Non-pigmented ciliary epithelial cell (primary cell): Measurements from ENCODE around the gene SEMA6B.

ENCODE experiments used
- DNase-seq: peaks from one replicate; pipeline ENCODE4 v3.0.0-alpha.2; 2010; ENCODE audit warnings: low read depth

SEMA6B gene

DNA sequence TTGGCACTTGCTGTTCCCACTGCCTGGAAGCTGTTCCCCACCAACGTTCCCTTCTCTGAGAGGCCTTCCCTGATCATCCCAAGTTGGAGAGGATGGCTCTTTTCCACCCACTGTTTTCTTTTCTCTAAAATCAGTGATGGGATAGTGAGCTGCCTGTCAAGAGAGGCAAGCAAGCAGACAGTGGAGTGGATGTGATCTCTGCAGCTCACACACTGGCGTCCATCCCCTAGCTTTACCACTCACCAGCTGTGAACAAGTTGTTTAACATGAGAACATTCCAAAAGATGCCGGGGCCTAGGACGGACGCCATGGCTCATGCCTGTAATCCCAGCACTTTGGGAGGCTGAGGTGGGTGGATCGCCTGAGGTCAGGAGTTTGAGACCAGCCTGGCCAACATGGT is 28.0 kb upstream of the SEMA6B start:
- DNase-seq: no peak

DNA sequence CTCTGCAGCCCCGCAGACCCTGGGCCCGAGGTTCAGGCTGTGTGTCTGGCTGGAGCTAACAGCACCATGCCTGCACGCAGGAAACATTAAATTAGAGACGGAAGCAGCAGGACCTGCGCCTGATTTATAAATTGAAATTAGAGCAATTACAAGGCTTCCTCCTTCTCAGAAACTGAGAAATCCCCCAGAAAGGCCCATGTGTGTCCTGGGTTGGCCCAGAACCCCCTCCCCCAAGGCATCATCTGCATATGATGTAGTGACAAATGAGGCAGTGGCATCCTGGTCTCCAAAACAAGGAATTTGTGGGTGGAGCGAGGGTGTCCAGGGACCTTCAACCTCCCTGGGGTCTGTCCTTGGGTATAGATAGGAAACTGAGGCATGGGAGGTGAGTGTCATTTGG is 27.2 kb upstream of the SEMA6B start:
- DNase-seq: no peak

DNA sequence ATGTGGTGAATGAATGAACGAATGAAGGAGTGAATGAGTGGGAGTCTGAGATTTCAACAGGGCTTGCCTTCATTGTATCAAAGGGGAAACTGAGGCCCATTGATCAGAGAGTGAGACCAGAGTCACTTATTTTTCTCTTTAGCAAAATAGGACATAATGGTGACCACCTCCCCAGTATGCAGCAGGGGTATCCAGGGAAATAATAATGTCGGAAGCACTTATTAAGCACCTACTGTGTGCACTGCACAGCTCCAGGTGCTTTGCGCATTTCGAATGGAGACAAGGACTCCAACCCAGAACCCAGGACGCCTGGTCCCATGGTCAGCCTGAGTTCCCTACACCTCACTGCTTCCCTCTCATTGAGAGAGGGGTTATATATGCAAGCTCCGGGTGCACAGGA is 26.8 kb upstream of the SEMA6B start:
- DNase-seq: no peak

DNA sequence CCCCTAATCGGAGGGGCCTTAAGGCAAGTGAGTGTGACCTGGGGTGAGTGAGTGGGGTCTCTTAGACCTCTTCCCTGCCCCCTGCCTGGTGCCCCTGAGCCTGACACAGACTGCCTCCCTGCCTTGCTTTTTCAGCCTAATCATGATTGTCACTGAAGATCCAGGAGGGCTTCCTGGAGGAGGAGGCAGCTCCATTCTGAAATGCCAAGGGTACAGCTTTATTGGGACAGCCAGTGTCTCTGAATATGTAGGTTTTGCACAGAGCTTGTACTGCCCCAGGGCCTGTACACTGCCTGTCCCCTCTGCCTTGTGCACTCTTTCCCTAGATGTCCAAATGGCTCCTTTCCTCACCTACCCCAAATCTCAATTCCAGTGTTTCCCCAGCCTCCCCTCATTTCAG is 26.1 kb upstream of the SEMA6B start:
- DNase-seq: no peak

DNA sequence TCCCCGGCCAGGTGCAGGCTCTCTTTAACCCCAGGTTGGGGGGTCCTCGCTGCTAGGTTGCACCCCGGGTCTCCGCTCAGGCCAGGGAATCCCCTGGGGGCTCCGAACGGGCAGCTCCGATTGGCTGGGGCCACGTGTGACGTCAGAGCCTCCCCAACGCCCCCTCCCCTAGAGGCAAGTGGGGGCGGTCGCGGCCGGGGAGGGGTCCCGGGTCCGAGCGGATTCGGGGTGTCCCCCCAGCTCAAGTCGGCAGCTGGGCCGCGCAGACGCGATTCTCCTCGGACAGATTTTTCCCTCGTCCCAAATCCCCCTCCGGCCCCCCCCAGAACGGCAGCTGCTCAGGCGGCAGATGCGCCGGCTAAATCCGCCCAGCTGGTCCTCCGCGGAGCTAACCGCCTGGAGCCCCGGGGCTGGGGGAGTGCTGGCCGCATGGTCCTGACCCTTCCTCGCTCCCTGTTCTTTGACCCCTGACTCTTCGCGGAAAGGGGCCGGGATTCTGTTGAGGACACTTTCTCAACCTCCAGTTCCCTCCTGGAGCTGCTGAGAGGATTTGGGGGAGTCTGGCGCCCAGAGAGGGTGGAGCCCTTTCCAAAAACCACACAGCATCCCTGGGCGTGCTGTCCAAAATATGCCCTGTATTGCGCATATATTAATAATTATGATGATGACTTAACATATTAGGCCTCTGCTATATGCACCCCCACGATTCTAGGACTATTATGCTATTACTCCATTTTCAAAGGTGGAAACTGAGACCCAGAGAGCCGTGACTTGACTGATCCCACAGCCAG is 25.4 kb upstream of the SEMA6B start:
- no peak for DNase-seq

DNA sequence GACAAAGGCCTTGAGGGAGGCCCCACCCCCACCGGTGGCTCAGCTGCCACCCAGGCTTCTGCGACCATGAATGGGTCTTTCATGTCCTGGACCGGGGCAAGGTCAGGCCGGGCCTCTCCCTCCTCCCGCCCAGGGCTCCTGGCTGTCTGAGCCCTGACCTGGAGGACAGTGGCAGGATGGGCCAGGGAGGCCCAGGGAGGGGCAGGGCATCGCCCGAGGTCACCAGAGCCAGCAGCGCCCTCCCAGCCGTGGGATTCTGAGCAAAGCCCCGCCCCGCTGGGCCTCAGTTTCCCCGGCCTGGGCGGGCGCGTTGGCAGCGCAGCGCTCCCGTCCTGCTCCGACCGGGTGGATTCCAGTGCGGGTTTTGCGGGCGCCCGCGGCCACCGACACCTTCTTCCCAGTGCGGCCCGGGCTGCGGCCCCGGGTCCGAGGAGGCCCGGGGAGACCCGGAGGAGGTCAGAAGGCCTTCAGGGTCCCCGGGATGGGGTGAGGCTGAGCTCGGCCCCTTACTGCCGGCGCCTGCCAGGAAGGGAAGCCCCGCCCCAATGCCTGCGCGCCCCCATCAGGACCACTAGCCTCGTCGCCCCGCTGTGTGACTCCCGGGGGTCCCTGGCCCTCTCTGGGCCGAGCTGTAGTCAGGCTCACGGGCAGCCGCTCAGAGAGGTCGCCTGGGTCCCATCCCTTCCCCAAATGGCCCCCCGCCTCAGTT is 24.6 kb upstream of the SEMA6B start:
- no peak for DNase-seq

DNA sequence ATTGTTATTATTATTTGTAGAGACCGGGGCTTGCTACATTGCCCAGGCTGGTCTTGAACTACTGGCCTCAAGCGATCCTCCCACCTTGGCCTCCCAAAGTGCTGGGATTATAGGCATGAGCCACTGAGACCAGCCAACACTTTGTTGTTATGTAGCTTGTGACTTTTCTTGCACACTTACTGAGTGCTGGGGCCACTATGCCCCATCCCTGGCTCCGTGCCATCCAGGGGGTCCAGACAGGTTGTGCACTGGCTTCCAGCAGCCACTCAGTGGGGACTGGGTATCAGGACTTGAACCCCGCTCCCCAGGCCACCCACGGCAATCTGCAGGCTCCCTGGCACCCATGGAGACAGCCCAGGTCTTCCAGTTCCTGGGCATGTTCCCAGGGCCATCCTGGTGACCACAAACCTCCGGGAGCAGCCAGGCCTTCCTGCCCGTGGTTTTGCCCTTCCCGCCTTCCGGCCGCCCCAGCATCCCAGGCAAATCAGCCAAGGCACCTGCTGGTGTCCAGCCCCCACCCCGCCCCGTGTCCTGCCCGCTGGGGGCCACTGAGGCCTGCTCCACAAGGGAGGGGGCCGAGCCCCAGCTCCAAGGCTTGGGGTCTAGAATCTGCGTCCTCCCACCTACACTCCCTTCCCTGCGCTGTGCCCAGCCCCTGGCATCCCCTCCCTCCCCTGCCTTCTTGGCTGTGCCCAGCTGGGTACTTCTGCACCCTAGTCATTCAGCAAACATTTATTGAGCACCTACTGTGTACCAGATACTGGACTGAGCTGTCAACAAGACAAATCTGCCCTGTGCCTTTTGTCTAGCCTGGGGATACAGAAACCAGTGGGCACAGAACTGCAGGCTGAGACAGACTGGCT is 23.7 kb upstream of the SEMA6B start:
- DNase-seq: no peak

DNA sequence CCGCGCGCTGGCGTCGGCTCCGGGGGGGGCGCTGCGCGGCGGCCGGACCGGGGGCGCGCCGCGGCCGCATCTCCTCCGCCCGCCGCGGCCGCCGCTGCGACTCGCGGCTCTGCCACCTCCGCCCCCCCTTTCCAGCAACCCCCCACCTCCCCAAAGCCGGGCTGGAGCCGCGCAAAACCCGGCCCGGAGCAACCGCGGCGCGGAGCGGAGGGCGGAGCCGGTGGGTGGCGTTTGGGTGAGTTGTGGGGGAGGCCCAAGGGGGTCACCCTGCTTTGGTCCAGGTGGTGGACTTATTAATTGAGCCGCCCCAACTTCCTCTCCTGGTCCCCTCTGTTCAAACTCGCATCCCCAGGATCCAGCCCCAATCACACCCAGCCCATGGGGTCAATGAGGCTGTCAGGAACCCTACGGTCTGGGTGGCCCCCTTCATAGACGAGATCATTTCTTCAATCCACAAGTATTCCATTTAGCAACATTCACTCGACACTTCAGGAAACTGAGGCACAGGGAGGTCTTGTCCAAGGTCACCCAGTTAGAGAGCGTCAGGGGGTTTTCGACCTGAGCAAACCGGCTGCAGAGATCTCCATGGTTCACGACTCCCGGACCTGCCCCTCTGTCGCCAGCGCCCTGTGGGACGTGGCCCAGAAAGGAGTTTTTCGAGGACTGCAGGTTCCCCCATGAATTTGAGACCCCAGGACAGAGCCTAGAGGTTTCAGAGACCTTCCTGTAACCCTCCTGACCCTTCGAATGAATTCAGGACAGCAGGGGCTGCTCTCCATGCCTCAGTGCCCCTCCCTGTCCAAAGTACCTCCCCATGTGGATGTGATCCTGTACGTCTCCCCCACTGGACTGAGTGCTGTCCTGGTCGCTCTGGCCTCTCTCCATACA is 22.4 kb upstream of the SEMA6B start:
- DNase-seq: no peak

GRCh38 chr19:4580961-4581665 is 21.6 kb upstream of the SEMA6B start:
- no peak for DNase-seq

DNA sequence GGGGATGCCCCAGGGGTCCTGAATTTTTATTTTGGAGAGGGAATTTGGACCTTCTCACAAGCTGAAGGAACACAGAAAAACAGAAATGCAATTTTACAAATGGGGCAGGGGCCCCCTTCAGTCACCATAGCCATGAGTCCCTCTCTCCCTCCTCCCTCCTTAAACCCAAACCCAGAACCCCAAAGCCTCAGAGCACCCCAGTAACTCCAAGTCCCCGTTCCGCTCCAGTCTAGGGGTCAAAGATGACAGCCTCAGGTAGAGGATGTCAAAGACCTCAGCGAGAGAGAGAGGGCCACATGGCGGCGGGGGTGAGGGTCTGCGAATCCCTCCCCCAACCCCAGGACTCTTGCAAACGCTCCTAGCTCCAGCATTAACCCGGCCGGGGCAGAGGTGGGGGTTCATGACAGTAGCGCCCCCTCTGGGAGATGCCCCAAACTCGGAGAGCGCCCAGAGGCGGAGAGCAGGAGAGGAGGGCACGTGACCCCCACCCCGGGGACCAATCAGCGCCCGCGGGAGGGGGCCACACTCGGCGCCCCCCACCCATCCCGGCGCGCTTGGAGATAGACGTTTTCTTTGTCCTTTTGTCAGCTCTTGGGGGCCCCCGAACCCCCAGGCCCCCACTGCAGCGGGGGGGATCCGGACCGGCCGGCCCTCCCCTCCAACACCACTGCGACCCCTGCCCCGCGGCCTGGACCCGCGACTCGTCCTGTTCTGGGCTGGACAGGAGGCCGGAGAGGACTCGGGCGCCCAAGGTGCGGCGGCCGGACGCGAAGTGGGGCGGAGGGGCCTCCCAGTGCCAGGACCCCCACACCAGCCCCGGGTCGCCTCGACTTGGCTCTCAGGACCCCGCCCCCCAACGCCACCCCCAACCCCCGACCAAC is 20.8 kb upstream of the SEMA6B start:
- no peak for DNase-seq

- DNase-seq: no peak
Measured at GRCh38 chr19:4579389-4579788, 19.9 kb upstream of the SEMA6B start.

DNA sequence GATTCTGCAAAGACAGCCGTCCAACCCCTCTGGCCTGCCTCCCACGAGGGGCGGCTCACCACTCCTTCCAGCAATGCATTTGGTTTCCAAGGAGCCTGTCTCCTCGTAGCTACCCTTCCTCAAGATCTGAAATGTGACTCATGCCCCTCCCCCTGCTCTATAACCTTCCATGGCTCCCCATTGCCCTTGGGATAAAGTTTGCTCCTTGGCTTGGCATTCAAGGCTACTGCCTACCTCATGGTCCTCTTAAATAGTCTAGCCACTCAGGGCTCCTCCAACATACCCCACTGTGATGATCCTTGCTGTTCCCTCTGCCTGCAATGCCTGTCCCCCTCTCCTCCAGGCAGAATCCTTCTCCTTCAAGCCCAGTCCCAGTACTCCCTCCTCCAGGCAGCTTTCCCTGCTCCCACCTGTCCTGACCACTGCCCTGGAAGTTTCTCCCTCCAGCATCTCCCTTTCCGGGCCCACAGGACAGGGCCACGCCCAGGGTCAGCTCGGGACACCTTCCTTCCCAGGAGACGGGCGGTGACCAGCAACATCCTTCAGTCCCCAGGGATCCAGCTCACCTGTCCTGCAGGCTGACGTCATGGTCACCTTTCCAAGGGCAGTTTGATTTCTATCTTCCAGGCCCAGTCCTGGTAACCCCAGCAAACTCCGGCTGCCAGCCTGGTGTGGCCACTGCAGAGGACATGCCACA is 19.2 kb upstream of the SEMA6B start:
- DNase-seq: no peak

DNA sequence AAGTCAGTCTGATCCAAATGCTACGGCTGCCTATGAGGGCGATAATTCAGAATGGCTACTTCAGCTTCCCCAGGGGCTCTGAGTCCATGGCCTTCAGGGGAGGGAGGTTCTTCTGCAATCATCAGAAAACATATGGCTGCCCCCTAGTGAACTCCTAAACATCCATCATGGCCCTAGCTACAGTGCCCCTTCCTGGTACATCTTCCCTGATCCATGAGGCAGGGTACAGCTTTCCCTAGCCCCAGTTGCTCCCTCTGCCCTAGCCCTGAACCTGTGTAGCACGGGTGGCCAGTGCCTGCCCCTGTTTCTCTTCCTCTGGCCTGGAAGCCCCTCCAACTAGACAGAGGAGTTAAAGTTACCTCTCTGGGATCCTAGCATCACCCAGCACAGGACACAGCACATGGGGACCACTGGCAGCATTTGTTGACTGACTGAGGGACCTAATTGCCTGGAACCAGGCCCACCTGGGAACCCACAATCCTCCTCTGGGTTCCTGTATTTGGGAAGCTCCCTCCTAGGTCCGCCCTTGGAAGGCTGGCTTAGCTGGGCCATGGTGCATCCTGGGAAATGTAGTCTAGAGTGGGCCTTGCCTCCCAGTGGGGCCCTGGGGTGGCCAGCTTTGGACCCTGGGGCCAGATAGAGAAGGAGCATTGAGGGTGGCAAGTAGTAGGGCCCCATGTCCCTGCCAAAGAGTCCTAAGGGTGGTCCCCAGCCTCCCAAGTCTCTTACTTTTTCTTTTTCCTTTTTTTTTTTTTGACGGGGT is 17.7 kb upstream of the SEMA6B start:
- DNase-seq: no peak

GRCh38 chr19:4576016-4576933 is 16.8 kb upstream of the SEMA6B start:
- no peak for DNase-seq

DNA sequence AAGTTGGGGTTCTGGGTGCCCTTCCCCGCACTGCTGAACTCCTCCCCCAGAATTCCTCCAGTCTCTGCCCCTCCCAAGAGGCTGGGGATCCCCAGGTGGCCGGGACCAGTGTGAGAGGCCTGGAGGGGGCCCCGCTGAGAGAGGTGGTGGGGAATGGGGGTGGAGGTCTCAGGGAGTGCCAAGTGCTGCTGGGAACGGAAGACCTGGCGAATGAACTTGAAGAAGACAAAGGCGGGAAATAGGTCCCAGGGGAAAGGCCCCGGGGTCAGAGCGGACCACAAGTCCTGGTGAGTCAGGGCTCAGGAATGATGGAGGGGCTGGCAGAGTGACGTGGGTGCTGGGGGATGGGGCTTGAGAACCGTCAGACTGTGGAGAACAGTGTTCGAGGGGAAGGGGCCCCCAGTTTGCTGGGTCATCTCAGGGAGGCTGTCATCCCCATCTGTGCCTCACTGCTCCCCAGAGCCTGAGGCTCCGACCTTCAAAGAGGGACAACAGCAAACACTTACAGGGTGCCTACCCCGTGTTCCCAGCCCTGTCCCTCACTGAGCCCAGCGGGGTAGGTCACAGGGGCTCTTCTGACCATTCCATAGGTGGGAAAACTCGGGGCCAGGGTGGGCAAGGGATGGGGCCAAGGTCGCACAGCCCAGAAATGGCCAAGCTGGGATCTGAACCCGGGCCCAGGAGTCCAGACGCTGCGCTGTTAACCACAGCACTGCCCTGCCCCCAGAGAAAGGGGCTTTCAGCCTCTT is 16.0 kb upstream of the SEMA6B start:
- peak; percentile 34 for DNase-seq

DNA sequence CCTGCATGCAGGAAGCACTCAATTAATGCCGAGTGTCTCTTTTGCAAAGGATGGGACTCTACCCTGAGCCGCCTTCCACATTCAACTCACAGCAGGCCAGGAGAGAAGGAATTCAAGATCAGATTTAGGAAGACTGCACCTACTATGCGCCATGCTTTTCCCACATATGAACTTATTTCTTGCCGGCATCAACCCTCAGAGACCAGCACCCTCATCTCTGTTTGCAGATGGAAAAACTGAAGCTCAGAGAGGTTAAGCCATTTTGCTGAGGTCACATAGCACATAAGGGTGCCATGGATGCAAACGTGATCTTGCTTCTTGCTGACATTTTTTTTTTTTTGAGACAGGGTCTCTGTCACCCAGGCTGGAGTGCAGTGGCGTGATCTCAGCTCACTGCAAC is 14.2 kb upstream of the SEMA6B start:
- no peak for DNase-seq
